HEK293 (cell line): Measurements from ENCODE around the gene GPRIN2.

Source experiments
- CTCF ChIA-PET: fragments of 350-600 bp; formaldehyde crosslinking; extraction: SDS; loops from one replicate; lab custom pipeline; 2021; ENCODE audit warnings: antibody characterized with exemption; lab: Yijun Ruan, JAX
- POLR2A ChIA-PET: fragments of 300-600 bp; formaldehyde crosslinking; extraction: SDS; loops from one replicate; lab custom pipeline; 2020; ENCODE audit warnings: antibody characterized with exemption, inconsistent platforms; lab: Yijun Ruan, JAX
- H3K27ac ChIP-seq: fragments of 200-500 bp; sonication (Bioruptor generic); 2 replicates; pipeline ENCODE4 v1.5.1; 2014; ENCODE audit warnings: low read depth, low read length, control low read depth, inconsistent platforms; ENCODE audit errors: extremely low read depth
- H3K36me3 ChIP-seq, 2 experiments: fragments of 200-500 bp in 1 of 2; sonication (Bioruptor generic) in 1 of 2; 1 replicate in 1 of 2; 2 replicates in 1 of 2; pipeline ENCODE4 v1.5.1; 2014 to 2017; ENCODE audit warnings: inconsistent platforms in 2 of 2, low read length in 2 of 2; ENCODE audit not compliant: control insufficient read depth in 2 of 2, insufficient read depth in 1 of 2
- H3K4me1 ChIP-seq: fragments of 200-500 bp; sonication (Bioruptor generic); 2 replicates; pipeline ENCODE4 v1.5.1; 2014; ENCODE audit warnings: mild to moderate bottlenecking, low read length, inconsistent platforms; ENCODE audit not compliant: control insufficient read depth, insufficient read depth
- H3K4me3 ChIP-seq: 2 replicates; pipeline ENCODE4 v1.5.1; 2011; ENCODE audit warnings: low read depth, mild to moderate bottlenecking, control low read depth, low read length, moderate library complexity
- H3K9me3 ChIP-seq: fragments of 200-500 bp; sonication (Bioruptor generic); 2 replicates; pipeline ENCODE4 v1.5.1; 2014; ENCODE audit warnings: low read depth, low read length, inconsistent platforms; ENCODE audit not compliant: control insufficient read depth, insufficient read depth
- EGR2 ChIP-seq: fragments of 450-650 bp; formaldehyde crosslinking; IDR thresholded peaks from 2 replicates; pipeline ENCODE4 v1.5.1; 2016; ENCODE audit warnings: low read depth, missing biosample characterization, missing genetic modification characterization
- GLI4 ChIP-seq: fragments of 450-650 bp; formaldehyde crosslinking; IDR thresholded peaks from 2 replicates; pipeline ENCODE4 v1.5.1; 2016; ENCODE audit warnings: missing biosample characterization, missing genetic modification characterization
- IKZF3 ChIP-seq: fragments of 450-650 bp; IDR thresholded peaks from 2 replicates; pipeline ENCODE4 v1.5.0; 2018; ENCODE audit warnings: missing biosample characterization, mild to moderate bottlenecking, missing genetic modification characterization, moderate library complexity
- KLF1 ChIP-seq: fragments of 450-650 bp; formaldehyde crosslinking; IDR thresholded peaks from 2 replicates; pipeline ENCODE4 v1.5.1; 2016; ENCODE audit warnings: missing biosample characterization, missing genetic modification characterization
- ZFHX2 ChIP-seq: fragments of 450-650 bp; formaldehyde crosslinking; conservative IDR thresholded peaks from 2 replicates; pipeline ENCODE4 v1.5.1; 2016; ENCODE audit warnings: missing biosample characterization, missing genetic modification characterization
- ZIC2 ChIP-seq: fragments of 450-650 bp; formaldehyde crosslinking; IDR thresholded peaks from 2 replicates; pipeline ENCODE4 v1.5.1; 2016; ENCODE audit warnings: missing biosample characterization, missing genetic modification characterization
- ZNF202 ChIP-seq: fragments of 450-650 bp; formaldehyde crosslinking; IDR thresholded peaks from 2 replicates; pipeline ENCODE4 v1.5.1; 2016; ENCODE audit warnings: missing biosample characterization, missing genetic modification characterization, borderline replicate concordance
- ZNF549 ChIP-seq: fragments of 450-650 bp; IDR thresholded peaks from 2 replicates; pipeline ENCODE4 v1.5.1; 2018; ENCODE audit warnings: missing biosample characterization, missing genetic modification characterization, mild to moderate bottlenecking, inconsistent platforms, moderate library complexity
- ZNF747 ChIP-seq: fragments of 450-650 bp; formaldehyde crosslinking; IDR thresholded peaks from 2 replicates; pipeline ENCODE4 v1.5.1; 2016; ENCODE audit warnings: missing biosample characterization, missing genetic modification characterization
- ZSCAN23 ChIP-seq: fragments of 450-650 bp; formaldehyde crosslinking; IDR thresholded peaks from 2 replicates; pipeline ENCODE4 v1.5.1; 2016; ENCODE audit warnings: missing biosample characterization, missing genetic modification characterization
- TF ChIP-seq, protein P1 (sequence below): IDR thresholded peaks from 2 replicates; pipeline ENCODE4 v1.6.1; 2011; ENCODE audit warnings: mild to moderate bottlenecking, low read depth, low read length, borderline replicate concordance
- TF ChIP-seq, protein P2 (sequence below): fragments of 450-650 bp; formaldehyde crosslinking; IDR thresholded peaks from 2 replicates; pipeline ENCODE4 v1.5.1; 2016; ENCODE audit warnings: missing biosample characterization, missing genetic modification characterization
- TF ChIP-seq, protein P3 (sequence below): fragments of 450-650 bp; formaldehyde crosslinking; IDR thresholded peaks from 2 replicates; pipeline ENCODE4 v1.5.1; 2017; ENCODE audit warnings: missing biosample characterization, missing genetic modification characterization

The GPRIN2 gene

DNA sequence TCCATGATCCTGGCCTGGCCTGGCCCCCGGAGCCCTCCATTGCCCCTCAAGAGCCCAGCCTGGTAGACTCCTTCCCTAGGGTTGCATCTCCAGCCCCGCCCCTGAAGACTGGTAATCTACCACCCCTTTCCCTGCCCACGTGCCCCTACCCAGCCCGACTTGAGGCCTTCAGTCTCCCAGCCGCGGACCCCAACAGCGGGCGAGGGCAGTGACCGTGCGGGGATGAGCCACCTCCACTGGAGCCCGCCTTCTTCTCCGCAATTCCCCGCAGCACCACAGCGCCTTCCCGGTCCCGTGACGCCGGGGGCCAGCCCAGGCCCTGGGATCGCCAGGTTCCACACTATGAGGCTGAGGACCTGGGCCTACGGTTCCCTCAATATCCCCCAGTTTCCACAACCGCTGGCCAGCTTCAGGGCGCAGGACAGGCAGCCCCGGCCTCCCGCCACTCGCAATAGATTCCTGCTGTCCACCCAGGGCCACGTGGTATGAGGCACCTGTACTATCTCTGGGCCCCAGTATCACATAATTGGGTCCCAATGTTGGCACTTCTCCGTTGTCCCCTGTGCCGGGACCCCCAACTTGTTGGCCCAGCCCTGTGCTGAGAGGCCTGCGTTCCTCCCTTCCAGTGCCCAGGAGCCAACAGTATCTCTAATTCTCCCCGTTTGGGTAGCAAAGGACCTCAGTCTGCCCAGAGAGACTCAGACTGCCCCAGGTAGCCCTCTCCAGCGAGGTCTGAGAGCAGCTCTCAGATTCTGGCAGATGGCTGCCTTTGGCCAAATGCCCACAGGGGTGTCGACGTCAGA, 1.1 kb upstream of the GPRIN2 start:
- POLR2A ChIA-PET = no interaction called here

DNA sequence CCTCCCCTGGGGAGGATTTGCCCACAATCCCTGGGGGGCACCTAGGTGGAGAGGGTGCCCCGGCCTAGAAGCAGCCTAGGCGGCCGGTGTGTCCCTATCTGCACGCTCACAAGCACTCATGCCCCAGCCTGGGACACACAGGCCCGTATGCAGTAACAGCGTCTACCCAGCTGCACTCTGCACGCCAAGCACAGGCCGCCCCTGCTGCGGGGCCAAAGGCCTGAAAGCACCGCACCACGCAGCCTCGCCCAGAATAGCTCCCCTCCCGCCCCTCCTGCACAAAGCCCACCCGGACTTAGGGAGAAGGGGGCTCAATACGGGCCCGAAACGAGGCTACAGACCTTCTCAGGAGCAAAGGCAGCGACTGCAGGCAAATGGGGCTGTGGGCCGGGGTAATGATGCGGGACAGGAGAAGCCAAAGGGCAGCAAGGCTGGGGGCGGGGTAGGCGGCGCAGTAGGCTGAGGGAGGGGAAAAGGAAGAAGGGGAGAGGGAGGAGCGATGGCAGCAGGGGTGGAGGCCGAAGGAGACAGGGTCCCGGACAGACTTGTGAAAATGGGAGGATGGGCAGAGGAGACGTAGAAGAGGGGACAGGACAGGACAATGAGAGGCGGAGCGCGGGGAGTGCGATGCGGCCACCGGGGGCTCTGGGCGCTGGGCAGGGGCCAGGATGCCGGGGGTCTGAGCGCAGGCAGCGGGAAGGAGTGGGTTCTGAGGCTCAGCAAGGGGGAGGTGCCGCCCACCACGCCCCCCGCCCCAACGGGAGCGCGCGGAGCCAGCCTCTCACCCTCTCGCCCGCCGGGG, 544 bp downstream of the GPRIN2 start:
- ChIA-PET CTCF (interaction anchor here (1.1 kb wide), 1 partner anchor 10 kb away, joined by 5 read pairs; no protein-coding TSS in a partner anchor), POLR2A (no interaction called here)
- no peaks in the 10 kb centered on the region for H3K4me1 ChIP-seq
- H3K4me3 ChIP-seq = peak overlapping the region; percentile 19
- H3K27ac ChIP-seq = no peak overlapping the region; the same call in 1 of the 2 replicates
- TF ChIP-seq ZFHX2 (tag by site-specific recombination) (peak; percentile 60), ZNF549 (tag by site-specific recombination) (no peak), KLF1 (tag by site-specific recombination) (0 out of 2 replicates have a peak, but pooled peaks have one; percentile 8), EGR2 (tag by site-specific recombination) (peak; percentile 72; the same call in 1 of the 2 replicates), GLI4 (tag by site-specific recombination) (peak; percentile 25; the same call in 1 of the 2 replicates), ZNF747 (no peak)
- no peaks in the 10 kb centered on the region for H3K9me3 ChIP-seq
- H3K36me3 ChIP-seq = no peaks in the 10 kb centered on the region

More for the DNA sequence above, 1.1 kb upstream of the GPRIN2 start:
- Histone ChIP-seq H3K9me3 (no peaks in the 10 kb centered on the region), H3K4me1 (no peaks in the 10 kb centered on the region), H3K36me3 (no peaks in the 10 kb centered on the region), H3K4me3 (no peak overlapping the region), H3K27ac (no peak overlapping the region)
- CTCF ChIA-PET = interaction anchor here (0.6 to 0.7 kb wide), 2 partner anchors 12 to 1129 kb away, joined by 3 read pairs; no protein-coding TSS in a partner anchor
- TF ChIP-seq ZNF202 = peak; percentile 7; the same call in 1 of the 2 replicates
- TF ChIP-seq, protein P1, sequence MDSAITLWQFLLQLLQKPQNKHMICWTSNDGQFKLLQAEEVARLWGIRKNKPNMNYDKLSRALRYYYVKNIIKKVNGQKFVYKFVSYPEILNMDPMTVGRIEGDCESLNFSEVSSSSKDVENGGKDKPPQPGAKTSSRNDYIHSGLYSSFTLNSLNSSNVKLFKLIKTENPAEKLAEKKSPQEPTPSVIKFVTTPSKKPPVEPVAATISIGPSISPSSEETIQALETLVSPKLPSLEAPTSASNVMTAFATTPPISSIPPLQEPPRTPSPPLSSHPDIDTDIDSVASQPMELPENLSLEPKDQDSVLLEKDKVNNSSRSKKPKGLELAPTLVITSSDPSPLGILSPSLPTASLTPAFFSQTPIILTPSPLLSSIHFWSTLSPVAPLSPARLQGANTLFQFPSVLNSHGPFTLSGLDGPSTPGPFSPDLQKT = no peak

DNA sequence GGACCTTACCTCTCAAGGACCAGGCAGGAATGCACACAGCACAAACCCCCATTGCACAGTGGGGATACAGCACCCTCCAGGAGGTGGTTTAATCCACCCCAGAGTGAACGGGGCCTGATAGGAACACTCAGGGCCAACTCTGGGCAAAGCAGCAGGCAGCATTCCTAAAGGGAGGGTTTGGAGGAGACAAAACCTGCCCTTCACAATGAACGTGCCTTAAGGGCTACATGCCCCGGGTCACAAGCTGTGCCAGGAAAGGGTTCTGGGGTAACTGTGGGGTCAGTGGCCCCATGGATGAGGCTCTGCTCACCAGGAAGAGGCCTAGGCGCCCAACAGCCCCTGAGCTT, 1.1 kb downstream of the GPRIN2 start:
- no peak overlapping the region for H3K27ac ChIP-seq
- no peaks in the 10 kb centered on the region for H3K9me3 ChIP-seq
- POLR2A ChIA-PET = no interaction called here
- TF ChIP-seq ZIC2 (tag by site-specific recombination) (peak; percentile 74), ZNF549 (tag by site-specific recombination) (no peak), ZSCAN23 (tag by site-specific recombination) (no peak), IKZF3 (tag by site-specific recombination) (no peak)
- TF ChIP-seq, protein P2, sequence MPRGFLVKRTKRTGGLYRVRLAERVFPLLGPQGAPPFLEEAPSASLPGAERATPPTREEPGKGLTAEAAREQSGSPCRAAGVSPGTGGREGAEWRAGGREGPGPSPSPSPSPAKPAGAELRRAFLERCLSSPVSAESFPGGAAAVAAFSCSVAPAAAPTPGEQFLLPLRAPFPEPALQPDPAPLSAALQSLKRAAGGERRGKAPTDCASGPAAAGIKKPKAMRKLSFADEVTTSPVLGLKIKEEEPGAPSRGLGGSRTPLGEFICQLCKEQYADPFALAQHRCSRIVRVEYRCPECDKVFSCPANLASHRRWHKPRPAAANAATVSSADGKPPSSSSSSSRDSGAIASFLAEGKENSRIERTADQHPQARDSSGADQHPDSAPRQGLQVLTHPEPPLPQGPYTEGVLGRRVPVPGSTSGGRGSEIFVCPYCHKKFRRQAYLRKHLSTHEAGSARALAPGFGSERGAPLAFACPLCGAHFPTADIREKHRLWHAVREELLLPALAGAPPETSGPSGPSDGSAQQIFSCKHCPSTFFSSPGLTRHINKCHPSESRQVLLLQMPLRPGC = no peak
- TF ChIP-seq, protein P3, sequence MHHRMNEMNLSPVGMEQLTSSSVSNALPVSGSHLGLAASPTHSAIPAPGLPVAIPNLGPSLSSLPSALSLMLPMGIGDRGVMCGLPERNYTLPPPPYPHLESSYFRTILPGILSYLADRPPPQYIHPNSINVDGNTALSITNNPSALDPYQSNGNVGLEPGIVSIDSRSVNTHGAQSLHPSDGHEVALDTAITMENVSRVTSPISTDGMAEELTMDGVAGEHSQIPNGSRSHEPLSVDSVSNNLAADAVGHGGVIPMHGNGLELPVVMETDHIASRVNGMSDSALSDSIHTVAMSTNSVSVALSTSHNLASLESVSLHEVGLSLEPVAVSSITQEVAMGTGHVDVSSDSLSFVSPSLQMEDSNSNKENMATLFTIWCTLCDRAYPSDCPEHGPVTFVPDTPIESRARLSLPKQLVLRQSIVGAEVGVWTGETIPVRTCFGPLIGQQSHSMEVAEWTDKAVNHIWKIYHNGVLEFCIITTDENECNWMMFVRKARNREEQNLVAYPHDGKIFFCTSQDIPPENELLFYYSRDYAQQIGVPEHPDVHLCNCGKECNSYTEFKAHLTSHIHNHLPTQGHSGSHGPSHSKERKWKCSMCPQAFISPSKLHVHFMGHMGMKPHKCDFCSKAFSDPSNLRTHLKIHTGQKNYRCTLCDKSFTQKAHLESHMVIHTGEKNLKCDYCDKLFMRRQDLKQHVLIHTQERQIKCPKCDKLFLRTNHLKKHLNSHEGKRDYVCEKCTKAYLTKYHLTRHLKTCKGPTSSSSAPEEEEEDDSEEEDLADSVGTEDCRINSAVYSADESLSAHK (tag by site-specific recombination) = no peak
- TF ChIP-seq, all 188 proteins: peak for 1
- no peaks in the 10 kb centered on the region for H3K36me3 ChIP-seq
- H3K4me3 ChIP-seq = no peak overlapping the region
- no peaks in the 10 kb centered on the region for H3K4me1 ChIP-seq
- CTCF ChIA-PET = interaction anchor here (1.1 kb wide), 1 partner anchor 9 kb away, joined by 5 read pairs; no protein-coding TSS in a partner anchor
